Mammary epithelial cell (primary cell): Measurements from ENCODE around the gene BICD2.

ENCODE experiments used
- CTCF ChIP-seq, 2 donors: IDR thresholded peaks in 1 of 2; conservative IDR thresholded peaks in 1 of 2; 2 replicates each; pipeline ENCODE4 v1.5.1; 2011 to 2012; ENCODE audit warnings: inconsistent platforms in 2 of 2, low read length in 2 of 2, mild to moderate bottlenecking in 2 of 2, control low read depth in 1 of 2, low read depth in 1 of 2; ENCODE audit not compliant: insufficient read depth in 1 of 2; ENCODE audit errors: extremely low read depth in 1 of 2
- EZH2 ChIP-seq: IDR thresholded peaks from 2 replicates; pipeline ENCODE4 v1.6.1; 2012; ENCODE audit warnings: low read length, inconsistent platforms, borderline replicate concordance

- TF ChIP-seq CTCF (conservative IDR thresholded peaks at IDR 0.05 in 1 of 2, IDR thresholded peaks at IDR 0.05 in 1 of 2; ENCODE audit: extremely low read depth in 1 of 2, insufficient read depth in 1 of 2, low read depth in 1 of 2, low read length in 2 of 2): no peak
- TF ChIP-seq EZH2: no peak
Measured at GRCh38 chr9:92719028-92719647, 45.5 kb downstream of the BICD2 start.
